HL-60 (cell line): Measurements from ENCODE around the gene ZNF622.
"Not testable (repeated sequence)": the region's sequence is repeated elsewhere in the genome, so short reads cannot be mapped to it uniquely, and the experiment has no call there.

Source experiments
- DNase-seq, 2 experiments: peaks; one replicate each; pipeline ENCODE4 v3.0.0-alpha.2; 2010 to 2020; ENCODE audit warnings: low read depth in 1 of 2, low spot score in 1 of 2
- H3K27ac ChIP-seq: fragments of 250-450 bp; sonication (Bioruptor Pico); replicated peaks from 2 replicates; pipeline ENCODE4 v1.5.1; 2020; ENCODE audit warnings: mild to moderate bottlenecking, moderate library complexity
- H3K27me3 ChIP-seq: fragments of 250-450 bp; sonication (Bioruptor Pico); 2 replicates; pipeline ENCODE4 v1.5.1; 2021; ENCODE audit warnings: mild to moderate bottlenecking, moderate library complexity; ENCODE audit not compliant: insufficient read depth, poor library complexity, severe bottlenecking
- H3K4me3 ChIP-seq: replicated peaks from 2 replicates; pipeline ENCODE4 v1.5.1; 2011; ENCODE audit warnings: mild to moderate bottlenecking, control low read depth, low read length; ENCODE audit not compliant: insufficient read depth
- CTCF ChIP-seq: IDR thresholded peaks from one replicate; pipeline ENCODE4 v1.5.1; 2011; ENCODE audit warnings: low read length, control low read depth, inconsistent platforms; ENCODE audit not compliant: insufficient read depth
- GABPA ChIP-seq: IDR thresholded peaks from 2 replicates; pipeline ENCODE4 v1.6.1; 2012; ENCODE audit warnings: low read depth
- POLR2AphosphoS5 ChIP-seq: IDR thresholded peaks from 2 replicates; pipeline ENCODE4 v1.6.1; 2012; ENCODE audit warnings: low read depth
- SPI1 ChIP-seq: IDR thresholded peaks from 2 replicates; pipeline ENCODE4 v1.6.1; 2012; ENCODE audit warnings: low read depth, mild to moderate bottlenecking, borderline replicate concordance
- TF ChIP-seq, protein P1 (sequence below): IDR thresholded peaks from 2 replicates; pipeline ENCODE4 v1.6.1; 2012; ENCODE audit warnings: low read depth; ENCODE audit not compliant: insufficient replicate concordance

ZNF622 gene

GRCh38 chr5:16477541-16477940 is 11.9 kb upstream of the ZNF622 start:
- no peak for TF ChIP-seq CTCF
- TF ChIP-seq, protein P1, sequence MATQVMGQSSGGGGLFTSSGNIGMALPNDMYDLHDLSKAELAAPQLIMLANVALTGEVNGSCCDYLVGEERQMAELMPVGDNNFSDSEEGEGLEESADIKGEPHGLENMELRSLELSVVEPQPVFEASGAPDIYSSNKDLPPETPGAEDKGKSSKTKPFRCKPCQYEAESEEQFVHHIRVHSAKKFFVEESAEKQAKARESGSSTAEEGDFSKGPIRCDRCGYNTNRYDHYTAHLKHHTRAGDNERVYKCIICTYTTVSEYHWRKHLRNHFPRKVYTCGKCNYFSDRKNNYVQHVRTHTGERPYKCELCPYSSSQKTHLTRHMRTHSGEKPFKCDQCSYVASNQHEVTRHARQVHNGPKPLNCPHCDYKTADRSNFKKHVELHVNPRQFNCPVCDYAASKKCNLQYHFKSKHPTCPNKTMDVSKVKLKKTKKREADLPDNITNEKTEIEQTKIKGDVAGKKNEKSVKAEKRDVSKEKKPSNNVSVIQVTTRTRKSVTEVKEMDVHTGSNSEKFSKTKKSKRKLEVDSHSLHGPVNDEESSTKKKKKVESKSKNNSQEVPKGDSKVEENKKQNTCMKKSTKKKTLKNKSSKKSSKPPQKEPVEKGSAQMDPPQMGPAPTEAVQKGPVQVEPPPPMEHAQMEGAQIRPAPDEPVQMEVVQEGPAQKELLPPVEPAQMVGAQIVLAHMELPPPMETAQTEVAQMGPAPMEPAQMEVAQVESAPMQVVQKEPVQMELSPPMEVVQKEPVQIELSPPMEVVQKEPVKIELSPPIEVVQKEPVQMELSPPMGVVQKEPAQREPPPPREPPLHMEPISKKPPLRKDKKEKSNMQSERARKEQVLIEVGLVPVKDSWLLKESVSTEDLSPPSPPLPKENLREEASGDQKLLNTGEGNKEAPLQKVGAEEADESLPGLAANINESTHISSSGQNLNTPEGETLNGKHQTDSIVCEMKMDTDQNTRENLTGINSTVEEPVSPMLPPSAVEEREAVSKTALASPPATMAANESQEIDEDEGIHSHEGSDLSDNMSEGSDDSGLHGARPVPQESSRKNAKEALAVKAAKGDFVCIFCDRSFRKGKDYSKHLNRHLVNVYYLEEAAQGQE = no peak
- DNase-seq = no peak
- Histone ChIP-seq H3K27me3 (no peaks in the 10 kb centered on the region), H3K27ac (no peak overlapping the region), H3K4me3 (no peak overlapping the region)

- not testable (repeated sequence) for DNase-seq
Measured at GRCh38 chr5:16476417-16476816, 10.8 kb upstream of the ZNF622 start.

DNA sequence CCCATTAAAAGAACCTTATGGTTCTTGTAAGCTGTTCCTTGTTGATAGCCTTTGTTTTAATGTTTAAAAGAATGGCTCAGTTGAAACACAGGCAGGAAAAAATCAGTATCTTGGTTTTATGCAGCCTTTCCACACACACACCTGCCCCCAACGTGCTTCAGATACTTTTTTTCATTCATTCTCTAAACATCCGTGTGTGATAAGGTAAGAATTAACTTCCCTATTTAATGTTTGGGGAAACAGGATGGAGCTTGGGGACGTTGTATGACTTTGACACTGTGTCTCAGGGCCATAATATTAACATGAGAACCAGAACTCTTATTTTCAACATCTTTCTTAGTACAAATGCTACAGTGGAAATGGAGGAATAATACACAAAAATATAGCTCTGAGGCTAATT is 5.8 kb upstream of the ZNF622 start:
- TF ChIP-seq, protein P1 = no peak
- TF ChIP-seq GABPA (no peak), CTCF (no peak), POLR2AphosphoS5 (no peak), SPI1 (no peak)
- Histone ChIP-seq H3K27me3 (no peaks in the 10 kb centered on the region), H3K27ac (no peak overlapping the region), H3K4me3 (no peak overlapping the region)
- no peak for DNase-seq

More at GRCh38 chr5:16476417-16476816, 10.8 kb upstream of the ZNF622 start:
- not testable (repeated sequence) for H3K27ac ChIP-seq, H3K4me3 ChIP-seq, H3K27me3 ChIP-seq

- TF ChIP-seq CTCF = no peak
- TF ChIP-seq, protein P1 = no peak
- no peak for TF ChIP-seq POLR2AphosphoS5
- TF ChIP-seq GABPA = no peak
- no peak for TF ChIP-seq SPI1
- no peak overlapping the region for H3K27ac ChIP-seq
- H3K4me3 ChIP-seq = no peak overlapping the region
- no peaks in the 10 kb centered on the region for H3K27me3 ChIP-seq
- DNase-seq = no peak
Measured at GRCh38 chr5:16467363-16468219, 2.0 kb upstream of the ZNF622 start.
